ENCODE measurements around the gene AP4S1. TPM values are rescaled to one million over a fixed set of nuclear protein-coding genes. Genes with fewer than 3 reads are reported as not detected.

AP4S1 gene
- total RNA-seq, 2 donors from 2014 or later = 8.6 to 13.7 TPM

GRCh38 chr14:30982533-30982932 is 42.9 kb upstream of the AP4S1 start:
- Histone ChIP-seq H3K36me3 (replicated peaks in 1 of 2; ENCODE audit: insufficient read depth in 1 of 2, low read depth in 2 of 2) (no peaks in the 10 kb centered on the region), H3K4me1 (peaks cover 15% of the 10 kb centered on the region), H3K27me3 (no peaks in the 10 kb centered on the region), H3K27ac (no peak overlapping the region), H3K4me3 (no peak overlapping the region), H3K9me3 (no peaks in the 10 kb centered on the region)
- DNase-seq (no peak), ATAC-seq (no peak)
- TF ChIP-seq, protein P1, sequence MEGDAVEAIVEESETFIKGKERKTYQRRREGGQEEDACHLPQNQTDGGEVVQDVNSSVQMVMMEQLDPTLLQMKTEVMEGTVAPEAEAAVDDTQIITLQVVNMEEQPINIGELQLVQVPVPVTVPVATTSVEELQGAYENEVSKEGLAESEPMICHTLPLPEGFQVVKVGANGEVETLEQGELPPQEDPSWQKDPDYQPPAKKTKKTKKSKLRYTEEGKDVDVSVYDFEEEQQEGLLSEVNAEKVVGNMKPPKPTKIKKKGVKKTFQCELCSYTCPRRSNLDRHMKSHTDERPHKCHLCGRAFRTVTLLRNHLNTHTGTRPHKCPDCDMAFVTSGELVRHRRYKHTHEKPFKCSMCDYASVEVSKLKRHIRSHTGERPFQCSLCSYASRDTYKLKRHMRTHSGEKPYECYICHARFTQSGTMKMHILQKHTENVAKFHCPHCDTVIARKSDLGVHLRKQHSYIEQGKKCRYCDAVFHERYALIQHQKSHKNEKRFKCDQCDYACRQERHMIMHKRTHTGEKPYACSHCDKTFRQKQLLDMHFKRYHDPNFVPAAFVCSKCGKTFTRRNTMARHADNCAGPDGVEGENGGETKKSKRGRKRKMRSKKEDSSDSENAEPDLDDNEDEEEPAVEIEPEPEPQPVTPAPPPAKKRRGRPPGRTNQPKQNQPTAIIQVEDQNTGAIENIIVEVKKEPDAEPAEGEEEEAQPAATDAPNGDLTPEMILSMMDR (IDR thresholded peaks at IDR 0.05) = no peak
- TF ChIP-seq POLR2A (IDR thresholded peaks at IDR 0.05) = no peak
- intact Hi-C loops (cut with DNase I) = no loop called here
- 76 to 91% methylated on average over 7 of the region's 7 CpGs for WGBS, 2 donors

GRCh38 chr14:30983858-30984257 is 41.6 kb upstream of the AP4S1 start:
- H3K36me3 ChIP-seq (replicated peaks in 1 of 2; ENCODE audit: insufficient read depth in 1 of 2, low read depth in 2 of 2) = no peaks in the 10 kb centered on the region
- no peaks in the 10 kb centered on the region for H3K27me3 ChIP-seq
- TF ChIP-seq POLR2A (IDR thresholded peaks at IDR 0.05) = no peak
- TF ChIP-seq, protein P1 (IDR thresholded peaks at IDR 0.05) = no peak
- no peak overlapping the region for H3K4me3 ChIP-seq
- intact Hi-C loops (cut with DNase I) = no loop called here
- DNase-seq = no peak
- no peak overlapping the region for H3K27ac ChIP-seq
- peaks cover 28% of the 10 kb centered on the region for H3K4me1 ChIP-seq
- ATAC-seq = no peak
- WGBS, 2 donors = 97 to 100% methylated on average over 2 of the region's 2 CpGs
- H3K9me3 ChIP-seq = no peaks in the 10 kb centered on the region

DNA sequence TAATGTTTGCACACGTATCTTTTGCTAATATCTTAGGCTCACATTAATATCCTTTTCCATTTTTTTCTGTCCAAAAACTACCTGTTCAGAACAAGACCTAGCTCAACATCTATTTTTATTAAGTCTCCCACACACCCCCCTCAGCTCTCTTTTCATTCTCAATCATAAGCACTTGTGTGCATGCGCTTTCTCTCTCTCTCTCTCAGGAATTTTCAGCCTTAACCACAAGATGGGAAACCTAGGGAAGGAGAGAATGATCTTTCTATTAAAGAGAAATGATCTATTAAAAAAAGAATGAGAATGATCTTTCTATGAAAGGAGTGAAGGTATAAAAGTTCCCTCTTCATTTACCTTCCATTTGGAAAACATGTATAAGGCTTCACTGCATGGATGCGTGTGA is 39.7 kb upstream of the AP4S1 start:
- intact Hi-C loops (cut with DNase I) = no loop called here
- WGBS, 2 donors = 86 to 94% methylated on average over 3 of the region's 3 CpGs
- DNase-seq (no peak), ATAC-seq (no peak)
- no peak for TF ChIP-seq POLR2A (IDR thresholded peaks at IDR 0.05)
- TF ChIP-seq, protein P1 (IDR thresholded peaks at IDR 0.05) = no peak
- H3K27me3 ChIP-seq = no peaks in the 10 kb centered on the region
- H3K27ac ChIP-seq = no peak overlapping the region
- H3K9me3 ChIP-seq = no peaks in the 10 kb centered on the region
- no peaks in the 10 kb centered on the region for H3K36me3 ChIP-seq (replicated peaks in 1 of 2; ENCODE audit: insufficient read depth in 1 of 2, low read depth in 2 of 2)
- peaks cover 29% of the 10 kb centered on the region for H3K4me1 ChIP-seq
- no peak overlapping the region for H3K4me3 ChIP-seq

GRCh38 chr14:30988509-30988908 is 36.9 kb upstream of the AP4S1 start:
- H3K36me3 ChIP-seq (replicated peaks in 1 of 2; ENCODE audit: insufficient read depth in 1 of 2, low read depth in 2 of 2) = no peaks in the 10 kb centered on the region
- H3K27me3 ChIP-seq = no peaks in the 10 kb centered on the region
- ATAC-seq (no peak), DNase-seq (no peak)
- no peak overlapping the region for H3K4me3 ChIP-seq
- no peaks in the 10 kb centered on the region for H3K9me3 ChIP-seq
- TF ChIP-seq, protein P1 (IDR thresholded peaks at IDR 0.05) = no peak
- TF ChIP-seq POLR2A (IDR thresholded peaks at IDR 0.05) = no peak
- intact Hi-C loops (cut with DNase I) = no loop called here
- H3K4me1 ChIP-seq = peaks cover 25% of the 10 kb centered on the region
- H3K27ac ChIP-seq = no peak overlapping the region

GRCh38 chr14:30990770-30991169 is 34.7 kb upstream of the AP4S1 start:
- Histone ChIP-seq H3K27me3 (no peaks in the 10 kb centered on the region), H3K9me3 (no peaks in the 10 kb centered on the region), H3K4me3 (no peak overlapping the region), H3K27ac (no peak overlapping the region), H3K36me3 (replicated peaks in 1 of 2; ENCODE audit: insufficient read depth in 1 of 2, low read depth in 2 of 2) (no peaks in the 10 kb centered on the region), H3K4me1 (peaks cover 37% of the 10 kb centered on the region)
- intact Hi-C loops (cut with DNase I) = no loop called here
- DNase-seq = no peak
- ATAC-seq = no peak
- TF ChIP-seq, protein P1 (IDR thresholded peaks at IDR 0.05) = no peak
- TF ChIP-seq POLR2A (IDR thresholded peaks at IDR 0.05) = no peak
